ENCODE data around the gene ALK.

ALK gene

GRCh38 chr2:29184531-29184930 is 736.9 kb downstream of the ALK start:
- no peak for TF ChIP-seq CTCF (IDR thresholded peaks at IDR 0.05; ENCODE audit: borderline replicate concordance, insufficient read depth, low read depth, low read length)
- H3K4me3 ChIP-seq (ENCODE audit: low read depth, low read length), result no peak overlapping the region

- H3K4me3 ChIP-seq (ENCODE audit: low read depth, low read length), result no peak overlapping the region
- no peak for TF ChIP-seq CTCF (IDR thresholded peaks at IDR 0.05; ENCODE audit: borderline replicate concordance, insufficient read depth, low read depth, low read length)
Measured at GRCh38 chr2:29182920-29183319, 738.5 kb downstream of the ALK start.

- H3K4me3 ChIP-seq (ENCODE audit: low read depth, low read length), result no peak overlapping the region
- TF ChIP-seq CTCF (IDR thresholded peaks at IDR 0.05; ENCODE audit: borderline replicate concordance, insufficient read depth, low read depth, low read length), result no peak
Measured at GRCh38 chr2:29182334-29182733, 739.1 kb downstream of the ALK start.

- TF ChIP-seq CTCF (IDR thresholded peaks at IDR 0.05; ENCODE audit: borderline replicate concordance, insufficient read depth, low read depth, low read length), result no peak
- no peak overlapping the region for H3K4me3 ChIP-seq (ENCODE audit: low read depth, low read length)
Measured at GRCh38 chr2:29175338-29175737, 746.0 kb downstream of the ALK start.

DNA sequence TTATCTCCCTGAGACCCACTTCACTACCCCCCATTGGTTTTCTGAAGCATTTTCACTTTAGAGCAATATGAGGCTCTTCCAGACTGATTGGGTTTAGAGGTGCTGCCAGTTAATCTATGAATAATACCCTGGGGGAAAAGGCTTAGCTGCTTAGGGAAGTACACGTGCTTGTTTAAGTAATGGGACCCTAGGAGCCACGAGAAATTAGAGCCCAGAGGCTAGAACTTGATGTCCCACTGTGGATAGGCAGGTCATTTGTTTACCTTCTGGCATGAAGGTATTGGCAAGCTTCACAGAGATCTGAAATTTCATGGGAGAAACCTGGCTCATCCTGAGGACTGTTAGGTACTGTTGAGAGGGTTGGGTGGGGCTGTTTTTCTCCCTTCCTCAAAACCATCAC is 746.4 kb downstream of the ALK start:
- TF ChIP-seq CTCF (IDR thresholded peaks at IDR 0.05; ENCODE audit: borderline replicate concordance, insufficient read depth, low read depth, low read length), result no peak

DNA sequence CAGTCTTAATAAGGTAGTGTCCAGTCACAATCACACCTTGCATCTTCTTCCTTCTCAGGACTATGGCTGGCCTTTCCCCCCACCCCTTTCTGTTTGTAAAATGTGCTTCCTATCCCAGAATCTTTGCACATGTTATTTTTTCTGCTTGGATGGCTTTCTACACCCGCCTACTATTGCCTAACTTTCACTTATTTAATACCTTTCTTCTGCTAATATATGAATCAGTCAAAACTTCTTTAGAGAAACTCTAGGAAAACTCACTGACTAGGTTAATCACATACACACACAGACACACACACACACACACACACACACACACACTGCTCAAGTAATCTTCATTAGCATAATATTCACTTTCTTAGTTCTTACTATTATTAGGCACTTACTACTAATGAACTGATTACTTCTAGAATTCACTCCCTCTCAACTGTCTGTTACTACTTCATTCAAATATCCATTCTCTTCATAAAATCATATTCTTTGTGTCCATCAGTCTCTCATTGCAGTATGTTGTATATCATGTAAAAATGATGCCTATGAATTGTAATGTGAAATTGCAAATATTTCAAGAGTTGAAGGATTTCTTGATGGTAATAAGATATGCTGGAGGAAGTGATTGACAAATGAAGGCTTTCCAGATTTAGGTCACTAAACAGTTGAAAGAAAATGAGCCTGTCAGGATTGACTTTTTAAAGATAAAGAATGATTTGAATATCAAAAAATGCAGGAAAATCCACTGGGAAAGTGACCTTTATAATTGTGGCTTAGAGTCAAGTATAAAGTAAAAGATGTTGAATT is 754.9 kb downstream of the ALK start:
- H3K4me3 ChIP-seq (ENCODE audit: low read depth, low read length), result no peak overlapping the region
- no peak for TF ChIP-seq CTCF (IDR thresholded peaks at IDR 0.05; ENCODE audit: borderline replicate concordance, insufficient read depth, low read depth, low read length)

More for the DNA sequence above, 746.4 kb downstream of the ALK start:
- H3K4me3 ChIP-seq (ENCODE audit: low read depth, low read length), result no peak overlapping the region
